GM21737 (cell line): Measurements from ENCODE around the gene DDX23.
A peak's percentile ranks its signal among the peaks of the same experiment; 100 is the strongest.
"Not testable (repeated sequence)": the region's sequence is repeated elsewhere in the genome, so short reads cannot be mapped to it uniquely, and the experiment has no call there.

ENCODE experiments used
- ATAC-seq: cut with Tn5 transposase; IDR thresholded peaks from one replicate; pipeline ENCODE4 v1.9.1; 2021; ENCODE audit warnings: mild to moderate bottlenecking, moderate library complexity; ENCODE audit not compliant: unreplicated experiment

The DDX23 gene

GRCh38 chr12:48851883-48852733 is at the start of gene DDX23:
Gene DDX23 (minus strand): TSS chr12:48852163. CDS start chr12:48845782, 6,381 bp downstream.
- ATAC-seq, result peak; percentile 90

GRCh38 chr12:48901278-48901677 is 49.3 kb upstream of the DDX23 start:
- no peak for ATAC-seq

GRCh38 chr12:48899651-48900050 is 47.7 kb upstream of the DDX23 start:
- ATAC-seq, result no peak

- no peak for ATAC-seq
Measured at GRCh38 chr12:48894271-48894670, 42.3 kb upstream of the DDX23 start.

GRCh38 chr12:48890657-48891418 is 38.9 kb upstream of the DDX23 start:
- peak; percentile 72 for ATAC-seq

- no peak for ATAC-seq
Measured at GRCh38 chr12:48889679-48890078, 37.7 kb upstream of the DDX23 start.

- ATAC-seq, result no peak
Measured at GRCh38 chr12:48883305-48884161, 31.6 kb upstream of the DDX23 start.

- no peak for ATAC-seq
Measured at GRCh38 chr12:48882972-48883304, 31.0 kb upstream of the DDX23 start.

- no peak for ATAC-seq
Measured at GRCh38 chr12:48882315-48882687, 30.3 kb upstream of the DDX23 start.

GRCh38 chr12:48881686-48882314 is 29.8 kb upstream of the DDX23 start:
- ATAC-seq, result no peak

GRCh38 chr12:48880647-48881046 is 28.7 kb upstream of the DDX23 start:
- no peak for ATAC-seq

DNA sequence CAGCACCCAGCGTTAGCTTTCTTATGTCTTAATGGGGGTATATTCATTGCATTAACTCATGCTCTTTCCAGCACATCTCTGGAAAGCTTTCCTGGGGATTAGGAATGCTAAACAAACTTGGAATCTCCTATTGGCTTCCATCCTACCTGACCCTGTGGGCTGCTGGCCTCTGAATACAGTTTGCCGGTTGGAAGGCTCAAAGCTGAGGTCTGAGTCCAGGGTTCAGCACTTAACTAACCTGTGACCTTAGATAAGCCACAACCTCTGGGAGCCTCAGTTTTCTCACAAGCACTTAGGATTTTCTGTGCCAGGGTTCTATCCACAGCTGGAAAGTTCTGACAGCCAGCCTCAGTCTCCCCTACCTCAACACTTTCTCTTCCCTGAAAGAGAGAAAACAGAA is 26.6 kb upstream of the DDX23 start:
- no peak for ATAC-seq

- ATAC-seq, result no peak
Measured at GRCh38 chr12:48875944-48876515, 24.1 kb upstream of the DDX23 start.

GRCh38 chr12:48873534-48873933 is 21.6 kb upstream of the DDX23 start:
- ATAC-seq, result not testable (repeated sequence)

- ATAC-seq, result no peak
Measured at GRCh38 chr12:48873096-48873495, 21.1 kb upstream of the DDX23 start.

DNA sequence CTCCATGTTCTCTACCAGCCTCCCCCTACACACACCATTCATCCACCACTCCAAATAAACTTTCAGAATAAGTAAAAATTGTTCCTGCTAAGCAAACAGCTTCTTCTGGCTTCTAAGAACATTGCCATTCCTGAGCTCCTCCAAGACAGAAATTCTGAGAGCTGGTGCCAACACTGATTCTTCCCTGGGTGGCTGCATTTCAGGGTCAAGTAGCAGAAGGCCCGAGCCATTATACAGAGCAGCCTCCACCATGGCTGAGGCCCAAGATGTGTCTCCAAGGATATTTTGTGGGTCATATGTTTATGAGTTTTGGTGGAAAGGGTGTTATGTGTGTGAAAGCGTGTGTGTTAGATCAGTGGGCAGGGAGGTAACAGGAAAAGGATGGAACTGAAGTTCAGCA is 17.2 kb upstream of the DDX23 start:
- no peak for ATAC-seq

GRCh38 chr12:48868451-48868850 is 16.5 kb upstream of the DDX23 start:
- no peak for ATAC-seq

DNA sequence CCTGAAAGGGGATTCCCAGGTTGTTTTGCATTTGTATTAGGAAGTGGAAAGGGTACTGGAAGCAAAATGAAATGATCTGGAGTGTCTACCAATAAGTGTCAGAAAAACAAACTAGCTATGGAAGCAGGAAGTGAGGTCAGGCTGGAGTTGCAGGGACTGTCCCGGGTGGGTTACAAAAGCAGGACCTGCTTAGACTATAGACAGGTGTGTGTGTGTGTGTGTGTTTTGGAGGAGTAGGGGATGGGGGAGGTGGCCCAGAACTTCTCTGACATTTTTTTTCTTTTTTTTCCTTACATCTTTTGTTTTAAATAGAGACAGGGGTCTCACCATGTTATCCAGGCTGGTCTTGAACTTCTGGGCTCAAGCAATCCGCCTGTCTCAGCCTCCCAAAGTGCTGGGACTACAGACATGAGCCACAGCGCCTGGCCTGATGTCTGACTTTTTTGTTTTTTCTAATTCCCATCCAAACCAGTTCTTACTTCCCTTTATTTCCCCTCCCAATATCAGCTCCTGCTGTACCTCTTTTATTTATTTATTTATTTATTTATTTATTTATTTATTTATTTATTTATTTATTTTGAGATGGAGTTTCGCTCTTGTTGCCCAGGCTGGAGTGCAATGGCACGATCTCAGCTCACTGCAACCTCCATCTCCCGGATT is 14.2 kb upstream of the DDX23 start:
- no peak for ATAC-seq

DNA sequence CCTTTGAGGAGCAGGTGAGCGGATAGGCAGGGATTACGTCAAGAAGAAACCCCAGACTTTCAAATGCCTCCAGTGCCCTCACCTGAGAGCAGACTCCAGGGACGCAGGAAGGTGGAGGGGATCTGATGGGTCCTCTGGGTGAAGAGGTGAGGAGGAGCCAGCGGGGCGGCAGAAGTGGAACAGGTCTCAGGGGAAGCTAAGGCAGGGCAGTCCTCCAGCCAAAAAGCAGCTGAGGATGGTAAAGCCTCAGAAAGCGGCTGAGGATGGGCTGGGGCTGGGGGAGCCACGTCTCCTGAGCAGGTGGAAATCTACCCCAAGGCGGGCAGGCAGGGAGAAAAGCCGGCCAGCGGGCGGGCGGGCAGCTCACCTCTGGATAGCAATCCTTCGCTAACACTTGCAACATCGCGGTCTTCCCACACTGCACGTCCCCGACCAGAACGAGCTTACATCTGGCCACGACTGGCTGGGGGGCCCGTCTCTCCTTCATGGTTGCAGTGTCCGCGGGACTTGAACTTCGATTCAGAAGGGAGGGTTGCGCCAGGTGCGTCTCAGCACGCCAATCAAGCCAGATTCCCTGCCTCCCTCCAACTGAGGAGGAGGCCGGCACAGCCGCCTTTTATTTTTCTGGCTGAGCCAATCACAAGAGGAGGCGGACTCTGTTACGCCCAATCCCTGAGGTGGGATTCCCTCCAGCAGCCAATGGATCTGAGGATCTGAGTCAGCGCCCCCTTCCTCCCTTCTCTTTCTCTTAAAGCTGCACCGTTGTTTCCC is 13.5 kb upstream of the DDX23 start, which contains the start of gene RND1:
TSS of gene RND1 (minus strand) at position 590 of the 771 bp plus-strand sequence. CDS start at position 487, 103 bp downstream.
- ATAC-seq, result peak; percentile 92
